ENCODE measurements around the gene OGDH.

The OGDH gene

GRCh38 chr7:44750921-44751571 is 144.6 kb downstream of the OGDH start:
- no peak for TF ChIP-seq CTCF (IDR thresholded peaks at IDR 0.05)

GRCh38 chr7:44752822-44753221 is 146.4 kb downstream of the OGDH start:
- TF ChIP-seq CTCF (IDR thresholded peaks at IDR 0.05) = no peak

GRCh38 chr7:44754802-44755697 is 148.6 kb downstream of the OGDH start:
- no peak for TF ChIP-seq CTCF (IDR thresholded peaks at IDR 0.05)

- TF ChIP-seq CTCF (IDR thresholded peaks at IDR 0.05) = no peak
These were observed 149.5 kb downstream of the OGDH start for GRCh38 chr7:44755698-44756627.

GRCh38 chr7:44756904-44757303 is 150.5 kb downstream of the OGDH start:
- TF ChIP-seq CTCF (IDR thresholded peaks at IDR 0.05) = no peak

GRCh38 chr7:44757311-44757710 is 150.9 kb downstream of the OGDH start:
- TF ChIP-seq CTCF (IDR thresholded peaks at IDR 0.05) = no peak

GRCh38 chr7:44757739-44758138 is 151.3 kb downstream of the OGDH start:
- TF ChIP-seq CTCF (IDR thresholded peaks at IDR 0.05) = no peak
